HG02571 (cell line): ENCODE results near the gene SNAI3.

Source experiments
- ATAC-seq: cut with Tn5 transposase; IDR thresholded peaks from one replicate; pipeline ENCODE4 v1.9.1; 2021; ENCODE audit warnings: mild to moderate bottlenecking, moderate library complexity; ENCODE audit not compliant: unreplicated experiment

SNAI3 gene

GRCh38 chr16:88651989-88652761 is 34.1 kb downstream of the SNAI3 start:
- no peak for ATAC-seq

DNA sequence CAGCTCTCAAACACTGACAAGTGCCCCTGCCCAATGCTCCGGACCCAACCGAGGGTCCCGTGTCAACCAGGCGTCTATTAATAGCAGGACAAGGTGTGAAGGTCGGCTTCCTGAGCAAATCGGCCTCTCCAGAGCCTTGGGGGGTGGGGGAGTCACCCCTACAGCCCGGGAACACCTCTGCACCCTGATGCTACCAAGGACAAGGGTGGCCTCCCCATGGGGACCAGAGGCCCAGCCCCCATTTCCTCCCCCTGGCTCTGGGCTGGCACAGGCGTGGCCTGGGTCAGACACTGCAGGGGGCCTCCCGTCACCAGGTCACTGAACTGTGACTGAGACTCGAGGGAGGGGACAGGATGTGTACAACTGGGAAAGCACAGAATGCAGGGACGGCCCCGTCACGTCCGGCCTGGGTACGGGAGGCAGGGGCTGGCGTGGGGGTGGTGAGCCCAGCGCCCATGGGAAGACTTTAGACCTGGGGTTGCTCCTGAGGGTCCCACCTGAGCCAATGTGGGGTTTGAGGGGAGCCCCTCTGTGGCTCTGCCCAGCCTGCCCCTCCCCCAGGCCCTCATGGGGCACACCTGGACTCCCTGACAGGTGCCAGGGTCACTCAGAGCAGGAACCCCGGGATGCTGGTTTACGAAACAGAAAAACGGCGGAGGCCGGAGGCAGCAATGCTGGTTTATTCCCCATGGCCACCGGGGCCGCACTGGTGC is 34.9 kb downstream of the SNAI3 start:
- ATAC-seq: peak; percentile 61

- ATAC-seq: peak; percentile 67
Measured at GRCh38 chr16:88650749-88651275, 35.5 kb downstream of the SNAI3 start, which contains the start of gene CYBA. CYBA (minus strand) TSS chr16:88651053; CDS start chr16:88651013, 40 bp downstream.

- peak; percentile 20 for ATAC-seq
Measured at GRCh38 chr16:88649924-88650748, 36.2 kb downstream of the SNAI3 start.

DNA sequence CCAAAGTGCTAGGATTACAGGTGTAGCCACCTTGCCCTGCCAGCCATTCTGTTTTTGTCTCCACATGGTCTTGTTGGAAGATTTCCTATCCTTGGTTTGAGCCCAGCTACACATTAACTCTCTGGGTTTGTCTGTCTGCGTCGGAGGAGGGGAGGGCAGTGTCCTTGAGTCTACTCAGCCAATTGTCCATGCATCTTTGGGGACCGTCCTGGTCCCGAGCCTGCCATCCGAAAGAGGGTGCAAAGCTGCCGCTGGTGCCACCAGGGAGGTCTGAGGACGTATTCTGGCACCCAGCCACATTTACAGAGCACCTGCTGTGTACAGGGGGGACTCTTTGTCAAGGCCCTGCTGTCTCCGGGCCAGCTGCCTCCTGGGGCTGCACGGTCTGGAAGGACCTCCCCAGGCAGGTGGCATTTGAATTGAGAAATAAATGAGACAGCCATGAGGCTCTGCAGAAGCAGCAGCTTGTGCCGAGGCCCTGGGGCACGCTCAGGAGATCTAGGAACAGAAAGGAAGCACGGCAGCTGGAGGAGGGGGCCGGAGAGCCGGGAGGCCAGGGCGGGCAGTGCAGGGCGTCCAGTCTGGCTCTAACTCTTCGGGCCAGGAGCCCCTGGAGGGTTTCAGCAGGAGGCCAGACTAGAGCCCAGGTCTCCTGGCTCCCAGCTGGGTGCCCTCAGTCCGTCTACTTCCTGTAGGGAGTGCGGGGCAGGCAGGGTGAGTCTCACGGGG is 36.9 kb downstream of the SNAI3 start:
- no peak for ATAC-seq

- no peak for ATAC-seq
Measured at GRCh38 chr16:88647178-88648070, 38.9 kb downstream of the SNAI3 start.

GRCh38 chr16:88646345-88647034 is 39.8 kb downstream of the SNAI3 start:
- ATAC-seq: no peak

- no peak for ATAC-seq
Measured at GRCh38 chr16:88645941-88646340, 40.4 kb downstream of the SNAI3 start.

DNA sequence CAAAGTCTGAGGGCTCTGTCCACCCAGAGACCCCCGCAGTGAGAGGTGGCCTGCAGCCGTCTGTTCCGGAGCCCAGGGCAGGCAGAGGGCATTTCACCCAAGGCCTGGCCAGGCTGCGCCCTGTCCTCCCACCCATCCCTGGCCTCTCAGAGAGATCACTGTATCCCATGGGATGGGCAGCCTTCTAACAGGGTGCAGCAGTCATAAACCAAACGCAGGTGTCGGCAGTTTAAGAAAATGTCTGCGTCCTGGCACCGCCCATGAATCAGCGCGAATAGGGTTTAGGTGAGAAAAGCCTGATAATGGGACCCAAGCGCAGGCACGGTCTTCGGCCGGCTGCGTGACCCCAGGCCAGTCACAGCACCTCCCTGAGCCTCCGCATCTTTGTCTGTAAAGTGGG is 40.9 kb downstream of the SNAI3 start:
- ATAC-seq: no peak

- ATAC-seq: no peak
Measured at GRCh38 chr16:88643644-88643932, 42.7 kb downstream of the SNAI3 start.

DNA sequence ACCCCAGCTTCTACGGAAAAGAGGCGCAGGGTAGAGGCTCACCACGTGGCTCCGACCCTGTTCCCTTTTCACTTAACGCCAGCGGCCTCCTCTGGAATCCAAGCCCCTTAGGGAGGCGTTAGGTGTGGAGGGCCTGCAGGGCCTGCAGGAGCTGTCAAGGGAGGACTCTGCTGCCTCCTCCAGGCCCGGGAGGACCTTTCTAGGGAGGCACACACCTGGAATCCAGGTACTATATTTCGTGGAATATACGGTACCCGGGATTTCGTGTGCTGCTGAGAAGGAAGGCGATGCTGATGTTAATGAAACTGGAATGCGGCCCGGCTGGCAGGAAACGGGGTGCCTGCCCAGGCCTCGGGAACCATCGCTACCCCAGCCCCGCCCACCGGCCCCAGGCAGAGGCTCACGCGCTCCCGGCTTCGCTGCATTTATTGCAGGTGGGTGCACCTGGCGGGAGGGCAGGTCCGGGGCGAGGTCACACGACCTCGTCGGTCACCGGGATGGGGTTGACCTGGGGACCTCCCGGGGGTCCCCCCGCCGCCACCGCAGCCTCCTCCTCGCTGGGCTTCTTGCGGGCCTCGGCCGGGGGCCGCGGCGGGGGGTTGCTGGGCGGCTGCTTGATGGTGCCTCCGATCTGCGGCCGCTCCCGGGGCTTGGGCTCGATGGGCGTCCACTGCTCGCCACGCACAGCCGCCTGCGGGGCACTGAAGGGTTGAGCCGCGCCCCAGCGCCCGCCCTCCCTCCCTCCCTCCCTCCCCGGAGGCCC is 43.2 kb downstream of the SNAI3 start:
- no peak for ATAC-seq

DNA sequence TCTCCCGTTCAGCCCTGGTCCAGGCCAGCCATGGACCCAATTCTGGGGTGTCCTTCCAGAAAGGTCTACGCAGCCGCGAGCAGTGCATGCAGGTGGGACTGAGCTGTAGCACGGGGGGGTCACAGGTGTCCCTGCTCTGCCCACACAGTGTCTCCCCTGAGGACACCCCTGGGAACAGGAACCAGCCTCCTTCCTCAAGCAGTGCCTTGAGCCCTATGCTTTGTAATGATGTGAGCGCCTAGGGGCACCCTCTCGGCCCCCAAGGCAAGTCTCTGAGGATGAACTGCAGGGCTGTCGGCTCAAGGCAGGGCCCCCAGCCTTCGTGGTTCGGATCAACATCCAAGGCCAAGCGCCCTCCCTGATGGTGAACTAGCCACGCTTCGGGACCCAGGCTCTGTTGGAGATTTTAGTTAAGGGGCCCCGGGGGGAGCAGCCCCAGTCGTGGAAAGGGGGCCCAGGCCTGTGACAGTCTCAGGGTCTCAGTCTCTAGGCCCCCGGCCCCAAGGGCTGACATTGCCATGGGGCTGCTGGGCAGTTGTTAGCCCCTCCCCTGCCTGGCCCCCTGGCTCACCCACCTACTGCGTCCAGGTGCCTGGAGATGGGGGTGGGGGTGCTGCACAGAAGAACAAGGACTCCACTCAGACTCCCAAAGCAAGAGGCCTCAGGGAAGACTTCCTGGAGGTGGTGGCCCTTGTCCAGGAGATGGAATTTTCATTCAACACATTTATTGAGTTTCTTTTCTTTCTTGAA is 45.6 kb downstream of the SNAI3 start:
- ATAC-seq: no peak

DNA sequence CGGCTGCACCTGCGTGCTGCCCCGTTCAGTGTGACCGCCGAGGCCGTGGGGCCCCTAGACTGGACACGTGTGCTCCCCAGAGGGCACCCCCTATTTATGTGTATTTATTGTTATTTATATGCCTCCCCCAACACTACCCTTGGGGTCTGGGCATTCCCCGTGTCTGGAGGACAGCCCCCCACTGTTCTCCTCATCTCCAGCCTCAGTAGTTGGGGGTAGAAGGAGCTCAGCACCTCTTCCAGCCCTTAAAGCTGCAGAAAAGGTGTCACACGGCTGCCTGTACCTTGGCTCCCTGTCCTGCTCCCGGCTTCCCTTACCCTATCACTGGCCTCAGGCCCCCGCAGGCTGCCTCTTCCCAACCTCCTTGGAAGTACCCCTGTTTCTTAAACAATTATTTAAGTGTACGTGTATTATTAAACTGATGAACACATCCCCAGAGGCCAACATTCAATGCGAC is 46.2 kb downstream of the SNAI3 start:
- no peak for ATAC-seq

GRCh38 chr16:88639231-88640038 is 46.9 kb downstream of the SNAI3 start:
- no peak for ATAC-seq

GRCh38 chr16:88638323-88639230 is 47.7 kb downstream of the SNAI3 start, which contains the start of gene IL17C:
IL17C (plus strand) TSS chr16:88638572; CDS start chr16:88638642, 70 bp downstream.
- no peak for ATAC-seq
